ENCODE measurements around the gene MDM1. TPM values are rescaled to one million over a fixed set of nuclear protein-coding genes. Genes with fewer than 3 reads are reported as not detected.

Gene MDM1
- total RNA-seq, 4 donors from 2014 or later, result 28.1 to 33.9 (median 29.6) TPM

- Histone ChIP-seq H3K27ac (no peak overlapping the region), H3K36me3 (peaks cover 20 to 31% of the 10 kb centered on the region in 2 donors), H3K27me3 (no peaks in the 10 kb centered on the region)
Measured at GRCh38 chr12:68310370-68310769, 21.8 kb downstream of the MDM1 start.

GRCh38 chr12:68306564-68306963, 25.6 kb downstream of the MDM1 start:
- Histone ChIP-seq H3K4me1 (no peaks in the 10 kb centered on the region), H3K36me3 (peaks cover 6 to 13% of the 10 kb centered on the region in 2 donors), H3K27me3 (no peaks in the 10 kb centered on the region), H3K4me3 (replicated peaks in 1 of 3) (no peak overlapping the region), H3K9me3 (no peaks in the 10 kb centered on the region), H3K27ac (no peak overlapping the region)
- intact Hi-C loops (cut with DNase I), result no loop called here
- DNase-seq, result no peak
- 74 to 82% methylated on average over 1 of the region's 1 CpG for WGBS, 2 donors
- no peak for TF ChIP-seq POLR2A (IDR thresholded peaks at IDR 0.05)
- no peak for TF ChIP-seq CTCF (IDR thresholded peaks at IDR 0.05)

More at GRCh38 chr12:68310370-68310769, 21.8 kb downstream of the MDM1 start:
- Histone ChIP-seq H3K4me3 (replicated peaks in 1 of 3) (no peak overlapping the region), H3K9me3 (no peaks in the 10 kb centered on the region), H3K4me1 (no peaks in the 10 kb centered on the region)
- 89 to 90% methylated on average over 2 of the region's 2 CpGs for whole genome bisulfite sequencing, 2 donors
- no peak for TF ChIP-seq CTCF (IDR thresholded peaks at IDR 0.05)
- no peak for TF ChIP-seq POLR2A (IDR thresholded peaks at IDR 0.05)
- intact Hi-C loops (cut with DNase I), result no loop called here
- DNase-seq, result no peak

GRCh38 chr12:68305278-68305677, 26.9 kb downstream of the MDM1 start:
- no peak for DNase-seq
- intact Hi-C loops (cut with DNase I), result no loop called here
- H3K27ac ChIP-seq, result no peak overlapping the region
- TF ChIP-seq POLR2A (IDR thresholded peaks at IDR 0.05) (no peak), CTCF (IDR thresholded peaks at IDR 0.05) (no peak)
- no peaks in the 10 kb centered on the region for H3K4me1 ChIP-seq
- peaks cover under 1 to 11% of the 10 kb centered on the region in 2 donors for H3K36me3 ChIP-seq
- no peak overlapping the region for H3K4me3 ChIP-seq (replicated peaks in 1 of 3)
- WGBS, 2 donors, result 94 to 95% methylated on average over 3 of the region's 3 CpGs
- H3K9me3 ChIP-seq, result no peaks in the 10 kb centered on the region
- H3K27me3 ChIP-seq, result no peaks in the 10 kb centered on the region

- intact Hi-C loops (cut with DNase I), result no loop called here
- Histone ChIP-seq H3K4me1 (no peaks in the 10 kb centered on the region), H3K4me3 (replicated peaks in 1 of 3) (no peak overlapping the region), H3K36me3 (peaks cover 0 to 5% of the 10 kb centered on the region in 2 donors), H3K9me3 (no peaks in the 10 kb centered on the region), H3K27ac (no peak overlapping the region), H3K27me3 (no peaks in the 10 kb centered on the region)
- TF ChIP-seq CTCF (IDR thresholded peaks at IDR 0.05) (no peak), POLR2A (IDR thresholded peaks at IDR 0.05) (no peak)
- no peak for DNase-seq
- WGBS, 2 donors, result 96 to 98% methylated on average over 3 of the region's 3 CpGs
Measured at GRCh38 chr12:68304626-68305025, 27.5 kb downstream of the MDM1 start.

- TF ChIP-seq CTCF (IDR thresholded peaks at IDR 0.05) (no peak), POLR2A (IDR thresholded peaks at IDR 0.05) (no peak)
- intact Hi-C loops (cut with DNase I), result no loop called here
- no peaks in the 10 kb centered on the region for H3K9me3 ChIP-seq
- H3K36me3 ChIP-seq, result peaks cover 0 to 5% of the 10 kb centered on the region in 2 donors
- no peaks in the 10 kb centered on the region for H3K27me3 ChIP-seq
- H3K4me1 ChIP-seq, result no peaks in the 10 kb centered on the region
- 90% methylated on average over 6 of the region's 6 CpGs for WGBS, 2 donors
- no peak overlapping the region for H3K4me3 ChIP-seq (replicated peaks in 1 of 3)
- no peak for DNase-seq
- no peak overlapping the region for H3K27ac ChIP-seq
Measured at GRCh38 chr12:68303850-68304249, 28.3 kb downstream of the MDM1 start.

Measured in thyroid gland (tissue), 4 donors.